A673 (cell line): ENCODE measurements around the gene SLIT1. TPM values are rescaled to one million over a fixed set of nuclear protein-coding genes. Genes with fewer than 3 reads are reported as not detected.

ENCODE experiments used
- BruUV-seq: library from RNA; stranded (reverse); fragments of 400-500 nt; replicated peaks from 2 replicates; lab custom pipeline; 2021; lab: Mats Ljungman, UMichigan
- CTCF ChIA-PET: fragments of 300-600 bp; sonication (Branson Sonifier 250); formaldehyde crosslinking; loops from one replicate; lab custom pipeline; 2022; ENCODE audit warnings: antibody characterized with exemption; lab: Charles Lee
- POLR2A ChIA-PET: fragments of 300-600 bp; sonication (Branson Sonifier 250); formaldehyde crosslinking; loops from one replicate; lab custom pipeline; 2022; ENCODE audit warnings: antibody characterized with exemption; ENCODE audit not compliant: low non-redundant PET; lab: Charles Lee
- DNase-seq: peaks from one replicate; pipeline ENCODE4 v3.0.0-alpha.2; 2015; ENCODE audit warnings: low spot score
- H3K27ac ChIP-seq: fragments of 200-600 bp; sonication (generic); 2 replicates; pipeline ENCODE4 v1.5.1; 2016; ENCODE audit warnings: mixed run types, low read depth, mild to moderate bottlenecking, mixed read lengths, antibody characterized with exemption, low read length; ENCODE audit not compliant: poor library complexity, severe bottlenecking
- H3K27me3 ChIP-seq: fragments of 200-600 bp; sonication (generic); replicated peaks from 2 replicates; pipeline ENCODE4 v1.6.1; 2017; ENCODE audit warnings: mixed run types, low read depth, mild to moderate bottlenecking, mixed read lengths, antibody characterized with exemption, low read length; ENCODE audit not compliant: insufficient read depth, poor library complexity
- H3K36me3 ChIP-seq: fragments of 200-600 bp; sonication (generic); 2 replicates; pipeline ENCODE4 v1.6.1; 2016; ENCODE audit warnings: mixed run types, mild to moderate bottlenecking, mixed read lengths, antibody characterized with exemption, low read length; ENCODE audit not compliant: insufficient read depth, poor library complexity, severe bottlenecking
- H3K4me1 ChIP-seq: fragments of 200-600 bp; sonication (generic); 2 replicates; pipeline ENCODE4 v1.6.1; 2017; ENCODE audit warnings: mixed run types, mild to moderate bottlenecking, mixed read lengths, antibody characterized with exemption, low read length; ENCODE audit not compliant: insufficient read depth, poor library complexity, severe bottlenecking
- H3K4me3 ChIP-seq: fragments of 200-600 bp; sonication (generic); 2 replicates; pipeline ENCODE4 v1.5.1; 2016; ENCODE audit warnings: low read depth, mixed run types, mild to moderate bottlenecking, mixed read lengths, low read length; ENCODE audit not compliant: poor library complexity, severe bottlenecking
- H3K9me3 ChIP-seq: fragments of 200-600 bp; sonication (generic); 2 replicates; pipeline ENCODE4 v1.6.1; 2016; ENCODE audit warnings: mixed run types, low read depth, mild to moderate bottlenecking, mixed read lengths, antibody characterized with exemption, low read length; ENCODE audit not compliant: poor library complexity, severe bottlenecking
- EZH2 ChIP-seq: fragments of 200-600 bp; sonication (generic); IDR thresholded peaks from 2 replicates; pipeline ENCODE4 v1.6.1; 2017; ENCODE audit warnings: borderline replicate concordance, low read depth, mild to moderate bottlenecking, mixed read lengths, antibody characterized with exemption, low read length; ENCODE audit not compliant: poor library complexity, severe bottlenecking
- intact Hi-C: fragments of 100-400 bp; cut with micrococcal nuclease; formaldehyde crosslinking; loops from one replicate; pipeline ENCODE4 v1.10.0; 2022; ENCODE audit not compliant: unreplicated experiment
- total RNA-seq: library from RNA; stranded (reverse); gene quantifications from 2 replicates; pipeline ENCODE4 v1.2.3, GENCODE V29; 2021
- TF ChIP-seq, protein P1 (sequence below): fragments of 300-800, 200-600 bp; sonication (generic); conservative IDR thresholded peaks from 2 replicates; pipeline ENCODE4 v1.5.1; 2017; ENCODE audit warnings: low read depth, mild to moderate bottlenecking, antibody characterized with exemption, low read length, moderate library complexity, mixed read lengths

SLIT1 gene
- total RNA-seq, 1 experiment from 2014 or later, result 0.43 TPM

DNA sequence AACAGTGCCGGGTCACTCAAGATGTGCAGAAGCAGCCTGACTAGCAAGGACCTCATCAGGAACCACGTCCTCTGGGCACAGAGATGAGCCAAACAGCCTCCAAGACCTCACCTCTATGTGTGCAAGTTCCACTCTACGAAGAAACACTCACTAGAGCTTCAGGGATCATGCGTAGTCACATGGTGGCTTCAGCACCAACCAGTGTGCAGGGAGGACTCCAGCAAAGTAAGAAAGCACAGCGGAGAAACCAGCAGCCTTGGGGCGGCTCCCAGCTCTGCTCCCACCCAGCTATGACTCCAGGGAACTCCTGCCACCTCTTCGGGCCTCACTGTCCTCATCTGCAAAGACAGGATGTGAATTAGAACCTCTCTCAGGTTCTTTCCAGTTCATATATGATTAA, 58.2 kb downstream of the SLIT1 start:
- no peaks in the 10 kb centered on the region for H3K36me3 ChIP-seq
- H3K27ac ChIP-seq, result no peak overlapping the region
- TF ChIP-seq EZH2, result no peak
- TF ChIP-seq, protein P1, sequence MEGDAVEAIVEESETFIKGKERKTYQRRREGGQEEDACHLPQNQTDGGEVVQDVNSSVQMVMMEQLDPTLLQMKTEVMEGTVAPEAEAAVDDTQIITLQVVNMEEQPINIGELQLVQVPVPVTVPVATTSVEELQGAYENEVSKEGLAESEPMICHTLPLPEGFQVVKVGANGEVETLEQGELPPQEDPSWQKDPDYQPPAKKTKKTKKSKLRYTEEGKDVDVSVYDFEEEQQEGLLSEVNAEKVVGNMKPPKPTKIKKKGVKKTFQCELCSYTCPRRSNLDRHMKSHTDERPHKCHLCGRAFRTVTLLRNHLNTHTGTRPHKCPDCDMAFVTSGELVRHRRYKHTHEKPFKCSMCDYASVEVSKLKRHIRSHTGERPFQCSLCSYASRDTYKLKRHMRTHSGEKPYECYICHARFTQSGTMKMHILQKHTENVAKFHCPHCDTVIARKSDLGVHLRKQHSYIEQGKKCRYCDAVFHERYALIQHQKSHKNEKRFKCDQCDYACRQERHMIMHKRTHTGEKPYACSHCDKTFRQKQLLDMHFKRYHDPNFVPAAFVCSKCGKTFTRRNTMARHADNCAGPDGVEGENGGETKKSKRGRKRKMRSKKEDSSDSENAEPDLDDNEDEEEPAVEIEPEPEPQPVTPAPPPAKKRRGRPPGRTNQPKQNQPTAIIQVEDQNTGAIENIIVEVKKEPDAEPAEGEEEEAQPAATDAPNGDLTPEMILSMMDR, result no peak
- no peak overlapping the region for H3K4me3 ChIP-seq
- BruUV-seq, result no TSS peak
- H3K27me3 ChIP-seq, result peaks cover 12% of the 10 kb centered on the region
- intact Hi-C loops, result no loop called here
- H3K9me3 ChIP-seq, result no peaks in the 10 kb centered on the region
- ChIA-PET CTCF (no interaction called here), POLR2A (interaction anchor here (0.5 kb wide), 1 partner anchor 70 kb away, joined by 4 read pairs; no protein-coding TSS in a partner anchor)
- no peaks in the 10 kb centered on the region for H3K4me1 ChIP-seq
- DNase-seq, result no peak

DNA sequence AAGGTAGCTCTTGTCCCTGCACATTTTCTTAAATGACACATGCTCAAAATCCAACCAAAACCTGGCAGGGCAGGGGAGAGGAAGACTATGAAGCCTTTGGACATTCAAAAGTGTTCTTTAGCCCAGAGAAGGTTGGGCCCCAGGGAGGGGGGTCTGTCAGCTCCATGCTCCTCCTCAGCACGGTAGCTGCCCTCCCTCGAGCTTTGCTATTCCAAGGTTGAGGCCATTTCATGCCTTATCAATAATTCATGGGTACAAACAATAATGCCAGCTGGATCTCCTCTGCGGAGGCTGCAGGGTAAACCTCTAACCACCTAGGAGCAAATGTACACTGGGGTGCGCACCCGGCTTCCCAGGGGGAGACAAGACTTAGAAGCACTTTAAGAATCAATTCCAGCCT, 61.5 kb downstream of the SLIT1 start:
- Histone ChIP-seq H3K9me3 (no peaks in the 10 kb centered on the region), H3K4me1 (no peaks in the 10 kb centered on the region), H3K27me3 (peaks cover 28% of the 10 kb centered on the region), H3K36me3 (no peaks in the 10 kb centered on the region), H3K27ac (no peak overlapping the region), H3K4me3 (no peak overlapping the region)
- ChIA-PET CTCF (no interaction called here), POLR2A (interaction anchor here (0.7 kb wide), 1 partner anchor 21 kb away, joined by 3 read pairs; no protein-coding TSS in a partner anchor)
- TF ChIP-seq, protein P1, result no peak
- no peak for TF ChIP-seq EZH2
- no TSS peak for BruUV-seq
- intact Hi-C loops, result no loop called here
- DNase-seq, result no peak

DNA sequence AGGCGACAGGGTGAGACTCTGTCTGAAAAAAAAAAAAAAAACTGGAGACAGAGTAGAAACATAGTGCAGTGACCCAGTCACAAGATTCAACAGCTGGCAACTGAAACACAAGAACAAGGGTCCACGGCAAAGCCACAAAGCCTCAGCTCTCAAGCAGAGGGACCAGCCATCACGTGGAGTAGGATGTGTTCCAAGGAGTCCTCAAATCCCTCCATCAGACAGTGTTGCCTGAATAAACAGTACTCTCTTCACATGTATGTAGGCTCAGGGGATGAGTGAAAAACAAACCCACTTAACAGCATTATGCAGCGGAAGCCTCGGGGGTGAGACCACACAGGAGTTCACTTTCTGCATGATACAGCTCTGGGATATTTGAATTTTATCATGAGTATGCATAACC, 62.0 kb downstream of the SLIT1 start:
- TF ChIP-seq, protein P1, result no peak
- no peak for TF ChIP-seq EZH2
- POLR2A ChIA-PET, result interaction anchor here (0.6 to 0.7 kb wide), 2 partner anchors 21 to 1471 kb away, joined by 3 to 7 read pairs; no protein-coding TSS in a partner anchor
- Histone ChIP-seq H3K27ac (no peak overlapping the region), H3K27me3 (peaks cover 28% of the 10 kb centered on the region), H3K4me3 (no peak overlapping the region), H3K36me3 (no peaks in the 10 kb centered on the region), H3K4me1 (no peaks in the 10 kb centered on the region), H3K9me3 (no peaks in the 10 kb centered on the region)
- BruUV-seq, result no TSS peak
- DNase-seq, result no peak
- intact Hi-C loops, result no loop called here
- CTCF ChIA-PET, result interaction anchor here (0.6 kb wide), 1 partner anchor 111 kb away, joined by 3 read pairs; no protein-coding TSS in a partner anchor
